ENCODE results near the gene SYNPO. TPM values are rescaled to one million over a fixed set of nuclear protein-coding genes. Genes with fewer than 3 reads are reported as not detected.

SYNPO gene
- total RNA-seq, 2 donors from 2014 or later = 4.2 to 4.5 TPM

DNA sequence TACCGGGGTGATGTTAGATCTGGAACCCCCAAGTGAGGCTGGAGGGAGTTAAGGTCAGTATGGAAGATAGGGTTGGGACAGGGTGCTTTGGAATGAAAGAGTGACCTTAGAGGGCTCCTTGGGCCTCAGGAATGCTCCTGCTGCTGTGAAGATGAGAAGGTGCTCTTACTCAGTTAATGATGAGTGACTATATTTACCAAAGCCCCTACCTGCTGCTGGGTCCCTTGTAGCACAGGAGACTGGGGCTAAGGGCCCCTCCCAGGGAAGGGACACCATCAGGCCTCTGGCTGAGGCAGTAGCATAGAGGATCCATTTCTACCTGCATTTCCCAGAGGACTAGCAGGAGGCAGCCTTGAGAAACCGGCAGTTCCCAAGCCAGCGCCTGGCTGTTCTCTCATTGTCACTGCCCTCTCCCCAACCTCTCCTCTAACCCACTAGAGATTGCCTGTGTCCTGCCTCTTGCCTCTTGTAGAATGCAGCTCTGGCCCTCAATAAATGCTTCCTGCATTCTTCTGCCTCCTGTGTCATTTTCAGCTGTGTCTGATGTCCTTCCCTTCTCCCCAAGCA is 18.3 kb downstream of the SYNPO start:
- peaks cover 4% of the 10 kb centered on the region for H3K27me3 Mint-ChIP-seq (ENCODE audit: insufficient read depth)
- H3K4me1 Mint-ChIP-seq = peaks cover 37% of the 10 kb centered on the region
- no peaks in the 10 kb centered on the region for H3K36me3 ChIP-seq (ENCODE audit: control insufficient read depth, insufficient read depth, low read length)
- TF ChIP-seq, protein P1, sequence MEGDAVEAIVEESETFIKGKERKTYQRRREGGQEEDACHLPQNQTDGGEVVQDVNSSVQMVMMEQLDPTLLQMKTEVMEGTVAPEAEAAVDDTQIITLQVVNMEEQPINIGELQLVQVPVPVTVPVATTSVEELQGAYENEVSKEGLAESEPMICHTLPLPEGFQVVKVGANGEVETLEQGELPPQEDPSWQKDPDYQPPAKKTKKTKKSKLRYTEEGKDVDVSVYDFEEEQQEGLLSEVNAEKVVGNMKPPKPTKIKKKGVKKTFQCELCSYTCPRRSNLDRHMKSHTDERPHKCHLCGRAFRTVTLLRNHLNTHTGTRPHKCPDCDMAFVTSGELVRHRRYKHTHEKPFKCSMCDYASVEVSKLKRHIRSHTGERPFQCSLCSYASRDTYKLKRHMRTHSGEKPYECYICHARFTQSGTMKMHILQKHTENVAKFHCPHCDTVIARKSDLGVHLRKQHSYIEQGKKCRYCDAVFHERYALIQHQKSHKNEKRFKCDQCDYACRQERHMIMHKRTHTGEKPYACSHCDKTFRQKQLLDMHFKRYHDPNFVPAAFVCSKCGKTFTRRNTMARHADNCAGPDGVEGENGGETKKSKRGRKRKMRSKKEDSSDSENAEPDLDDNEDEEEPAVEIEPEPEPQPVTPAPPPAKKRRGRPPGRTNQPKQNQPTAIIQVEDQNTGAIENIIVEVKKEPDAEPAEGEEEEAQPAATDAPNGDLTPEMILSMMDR (conservative IDR thresholded peaks at IDR 0.05) = peak; percentile 43
- no peaks in the 10 kb centered on the region for H3K9me3 Mint-ChIP-seq
- peak; percentile 65 for DNase-seq
- no peak overlapping the region for H3K27ac Mint-ChIP-seq
- H3K27me3 ChIP-seq (ENCODE audit: control insufficient read depth, insufficient read depth, low read length, poor library complexity, severe bottlenecking) = no peaks in the 10 kb centered on the region
- H3K9ac ChIP-seq (ENCODE audit: extremely low read depth, low read length, poor library complexity, severe bottlenecking) = no peak overlapping the region
- H3K4me3 ChIP-seq (ENCODE audit: low read length) = no peak overlapping the region
- H3K4me1 ChIP-seq (ENCODE audit: control insufficient read depth, insufficient read depth, low read length) = peaks cover 15% of the 10 kb centered on the region
- no peak overlapping the region for H3K4me3 Mint-ChIP-seq
- WGBS, 2 experiments (ENCODE audit: insufficient coverage in 1 of 2, insufficient read length in 1 of 2) = 72 to 79% methylated on average over 3 of the region's 3 CpGs
- H3K36me3 Mint-ChIP-seq (ENCODE audit: low read depth) = no peaks in the 10 kb centered on the region
- H3K9me3 ChIP-seq (ENCODE audit: control insufficient read depth, low read length) = no peaks in the 10 kb centered on the region
- no peak overlapping the region for H3K27ac ChIP-seq (ENCODE audit: low read depth, low read length)

DNA sequence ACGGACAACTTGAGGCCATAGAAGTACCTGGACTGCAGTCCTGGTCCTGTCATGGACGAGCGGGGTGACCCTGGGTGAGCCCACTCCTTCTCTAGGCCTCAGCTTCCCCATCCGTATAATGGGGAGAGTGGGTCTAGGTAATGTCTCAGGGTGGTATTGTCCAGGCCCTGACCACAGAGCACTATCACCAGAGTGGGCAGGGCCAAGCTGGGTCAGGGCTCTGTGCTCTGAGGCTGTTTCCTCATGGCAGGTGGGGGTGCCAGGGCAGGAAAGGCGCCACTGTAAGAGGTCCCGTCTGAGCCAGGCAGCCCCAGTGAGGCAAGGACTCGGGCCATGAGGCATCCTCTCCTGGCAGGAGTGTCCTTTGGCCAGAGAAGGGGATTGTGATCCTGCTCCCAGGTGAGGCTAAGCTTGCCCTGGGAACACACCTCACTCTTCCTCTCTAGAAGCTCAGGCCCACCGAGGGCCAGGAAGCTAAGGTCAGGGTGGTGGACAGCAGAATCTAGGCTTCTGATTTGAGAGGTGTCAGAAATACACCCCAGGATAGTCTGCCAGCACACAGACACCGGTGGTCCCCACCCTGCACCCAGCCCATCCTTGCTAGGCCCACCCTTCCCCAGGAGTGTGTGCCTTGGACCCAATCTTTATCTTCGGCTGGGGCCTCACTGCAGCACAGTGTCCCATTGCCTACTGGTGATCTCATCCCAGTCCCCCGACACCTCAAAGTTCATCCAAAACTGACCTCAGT is 19.1 kb downstream of the SYNPO start:
- Mint-ChIP-seq H3K36me3 (ENCODE audit: low read depth) (no peaks in the 10 kb centered on the region), H3K27ac (peak overlapping the region; percentile 86), H3K27me3 (ENCODE audit: insufficient read depth) (peaks cover 4% of the 10 kb centered on the region), H3K4me1 (peaks cover 37% of the 10 kb centered on the region), H3K4me3 (no peak overlapping the region), H3K9me3 (no peaks in the 10 kb centered on the region)
- peak; percentile 37 for DNase-seq
- H3K27ac ChIP-seq (ENCODE audit: low read depth, low read length) = no peak overlapping the region
- no peaks in the 10 kb centered on the region for H3K9me3 ChIP-seq (ENCODE audit: control insufficient read depth, low read length)
- TF ChIP-seq, protein P1 (conservative IDR thresholded peaks at IDR 0.05) = no peak
- H3K4me1 ChIP-seq (ENCODE audit: control insufficient read depth, insufficient read depth, low read length) = peaks cover 15% of the 10 kb centered on the region
- H3K9ac ChIP-seq (ENCODE audit: extremely low read depth, low read length, poor library complexity, severe bottlenecking) = no peak overlapping the region
- H3K36me3 ChIP-seq (ENCODE audit: control insufficient read depth, insufficient read depth, low read length) = no peaks in the 10 kb centered on the region
- H3K27me3 ChIP-seq (ENCODE audit: control insufficient read depth, insufficient read depth, low read length, poor library complexity, severe bottlenecking) = no peaks in the 10 kb centered on the region
- WGBS, 2 experiments (ENCODE audit: insufficient coverage in 1 of 2, insufficient read length in 1 of 2) = 93% methylated on average over 7 to 11 of the region's 11 CpGs
- no peak overlapping the region for H3K4me3 ChIP-seq (ENCODE audit: low read length)

DNA sequence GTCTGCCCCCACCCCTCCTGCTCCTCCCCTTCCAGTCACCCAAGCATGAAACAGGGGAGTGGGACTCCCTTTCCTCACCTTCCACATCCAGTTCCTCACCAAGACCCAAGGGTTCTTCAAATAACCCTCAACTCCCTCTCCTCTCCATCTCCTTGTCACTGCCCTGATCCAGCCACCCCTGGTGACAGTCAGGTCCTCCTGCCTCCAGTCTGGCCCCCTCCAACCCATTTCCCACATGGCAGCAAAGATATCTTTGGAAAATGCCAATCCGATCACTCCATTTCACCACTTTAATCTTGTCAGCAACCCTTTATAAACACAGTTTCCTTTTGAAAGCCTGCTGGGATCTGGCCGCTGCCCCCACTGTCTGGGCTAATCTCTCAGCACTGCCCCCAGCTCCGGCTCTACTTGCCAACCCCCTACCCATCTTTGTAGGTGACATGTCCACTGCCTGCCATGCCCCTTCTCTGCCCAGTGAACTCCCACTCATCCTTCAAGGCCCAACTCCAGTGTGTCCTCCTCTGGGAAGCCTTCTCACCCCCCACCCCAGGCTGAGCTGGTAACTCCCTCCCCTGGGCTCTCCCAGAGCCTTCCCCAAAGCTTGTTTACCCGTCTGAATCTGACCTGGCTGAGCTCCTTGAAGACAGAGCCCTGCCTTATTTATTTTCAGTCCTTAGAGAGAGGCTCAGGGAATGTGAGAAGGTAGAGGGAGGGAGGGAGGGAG is 19.8 kb downstream of the SYNPO start:
- Histone ChIP-seq H3K4me1 (ENCODE audit: control insufficient read depth, insufficient read depth, low read length) (peaks cover 15% of the 10 kb centered on the region), H3K9me3 (ENCODE audit: control insufficient read depth, low read length) (no peaks in the 10 kb centered on the region), H3K4me3 (ENCODE audit: low read length) (peak overlapping the region; percentile 33), H3K36me3 (ENCODE audit: control insufficient read depth, insufficient read depth, low read length) (no peaks in the 10 kb centered on the region), H3K27ac (ENCODE audit: low read depth, low read length) (no peak overlapping the region), H3K9ac (ENCODE audit: extremely low read depth, low read length, poor library complexity, severe bottlenecking) (no peak overlapping the region), H3K27me3 (ENCODE audit: control insufficient read depth, insufficient read depth, low read length, poor library complexity, severe bottlenecking) (no peaks in the 10 kb centered on the region)
- Mint-ChIP-seq H3K4me3 (peak overlapping the region; percentile 40), H3K27ac (peak overlapping the region; percentile 86), H3K36me3 (ENCODE audit: low read depth) (peaks cover 4% of the 10 kb centered on the region), H3K9me3 (no peaks in the 10 kb centered on the region), H3K27me3 (ENCODE audit: insufficient read depth) (peaks cover 4% of the 10 kb centered on the region), H3K4me1 (peaks cover 37% of the 10 kb centered on the region)
- TF ChIP-seq, protein P1 (conservative IDR thresholded peaks at IDR 0.05) = no peak
- peak; percentile 70 for DNase-seq
- 49 to 68% methylated on average over 2 to 4 of the region's 4 CpGs for WGBS, 2 experiments (ENCODE audit: insufficient coverage in 1 of 2, insufficient read length in 1 of 2)
